Thoracic aorta (tissue), 2 donors: Measurements from ENCODE around the gene CTSK. TPM values are rescaled to one million over a fixed set of nuclear protein-coding genes. Genes with fewer than 3 reads are reported as not detected.
"Not testable (repeated sequence)": the region's sequence is repeated elsewhere in the genome, so short reads cannot be mapped to it uniquely, and the experiment has no call there.

Experiments
- ATAC-seq: fragments of 150-250 bp; one replicate; pipeline ENCODE4 v1.8.0; 2017; ENCODE audit warnings: low read depth; ENCODE audit not compliant: insufficient number of reproducible peaks, low FRiP score
- DNase-seq: peaks from one replicate; pipeline ENCODE4 v3.0.0-alpha.2; 2020; ENCODE audit warnings: low spot score
- H3K27ac ChIP-seq, 2 donors: fragments of 200-600 bp; sonication (generic); 1 replicate in 1 of 2; 2 replicates in 1 of 2; pipeline ENCODE4 v1.5.1; 2016; ENCODE audit warnings: mild to moderate bottlenecking in 2 of 2, moderate library complexity in 2 of 2
- H3K27me3 ChIP-seq: fragments of 200-600 bp; sonication (generic); replicated peaks from 2 replicates; pipeline ENCODE4 v1.6.0; 2016; ENCODE audit warnings: mild to moderate bottlenecking; ENCODE audit not compliant: insufficient read depth
- H3K36me3 ChIP-seq: fragments of 200-600 bp; sonication (generic); one replicate; pipeline ENCODE4 v1.5.1; 2016
- H3K4me1 ChIP-seq, 2 donors: fragments of 200-600 bp; sonication (generic); 1 replicate in 1 of 2; 2 replicates in 1 of 2; pipeline versions ENCODE4 v1.5.1 to v1.6.0; 2016; ENCODE audit warnings: low read depth in 2 of 2, mild to moderate bottlenecking in 1 of 2; ENCODE audit not compliant: control insufficient read depth in 1 of 2
- H3K4me3 ChIP-seq: fragments of 200-600 bp; sonication (generic); 2 replicates; pipeline ENCODE4 v1.5.1; 2016; ENCODE audit warnings: mild to moderate bottlenecking
- H3K9me3 ChIP-seq: fragments of 200-600 bp; sonication (generic); 2 replicates; pipeline ENCODE4 v1.5.1; 2016
- total RNA-seq, 2 donors: library from RNA; depleted of rRNA; stranded (reverse); fragments of >200 nt; gene quantifications; one replicate each; pipeline versions ENCODE4 v1.1.0 to v1.2.3, GENCODE V29; 2016
- TF ChIP-seq, protein P1 (sequence below): fragments of 200-600 bp; sonication (generic); IDR thresholded peaks from one replicate; pipeline ENCODE4 v1.5.1; 2019; ENCODE audit warnings: antibody characterized with exemption

CTSK gene
- total RNA-seq, 2 donors from 2014 or later = 70.7 to 117 TPM

DNA sequence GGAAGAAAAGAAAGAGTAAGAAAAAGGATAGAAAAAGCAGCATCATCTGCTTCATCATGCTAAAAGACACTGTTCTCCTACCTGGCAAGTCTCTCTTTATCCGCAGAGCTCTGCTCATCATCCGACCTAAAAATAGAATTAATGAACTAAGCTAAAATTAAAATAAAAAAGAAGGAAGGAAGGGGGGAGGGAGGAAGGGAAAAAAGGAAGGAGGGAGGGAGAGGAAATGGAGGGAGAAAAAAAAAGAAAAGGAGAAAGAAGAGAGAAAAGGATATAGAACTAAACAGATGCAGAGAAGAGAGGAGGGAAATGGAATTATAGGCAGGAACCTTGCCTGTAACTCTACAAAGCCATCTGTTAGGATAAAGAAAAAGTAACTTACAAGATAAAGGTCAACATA, 34.3 kb upstream of the CTSK start:
- Histone ChIP-seq H3K4me1 (peaks cover 0 to 4% of the 10 kb centered on the region in 2 donors), H3K4me3 (no peak overlapping the region), H3K36me3 (peaks cover 8% of the 10 kb centered on the region), H3K9me3 (no peaks in the 10 kb centered on the region), H3K27me3 (no peaks in the 10 kb centered on the region), H3K27ac (no peak overlapping the region)
- TF ChIP-seq, protein P1, sequence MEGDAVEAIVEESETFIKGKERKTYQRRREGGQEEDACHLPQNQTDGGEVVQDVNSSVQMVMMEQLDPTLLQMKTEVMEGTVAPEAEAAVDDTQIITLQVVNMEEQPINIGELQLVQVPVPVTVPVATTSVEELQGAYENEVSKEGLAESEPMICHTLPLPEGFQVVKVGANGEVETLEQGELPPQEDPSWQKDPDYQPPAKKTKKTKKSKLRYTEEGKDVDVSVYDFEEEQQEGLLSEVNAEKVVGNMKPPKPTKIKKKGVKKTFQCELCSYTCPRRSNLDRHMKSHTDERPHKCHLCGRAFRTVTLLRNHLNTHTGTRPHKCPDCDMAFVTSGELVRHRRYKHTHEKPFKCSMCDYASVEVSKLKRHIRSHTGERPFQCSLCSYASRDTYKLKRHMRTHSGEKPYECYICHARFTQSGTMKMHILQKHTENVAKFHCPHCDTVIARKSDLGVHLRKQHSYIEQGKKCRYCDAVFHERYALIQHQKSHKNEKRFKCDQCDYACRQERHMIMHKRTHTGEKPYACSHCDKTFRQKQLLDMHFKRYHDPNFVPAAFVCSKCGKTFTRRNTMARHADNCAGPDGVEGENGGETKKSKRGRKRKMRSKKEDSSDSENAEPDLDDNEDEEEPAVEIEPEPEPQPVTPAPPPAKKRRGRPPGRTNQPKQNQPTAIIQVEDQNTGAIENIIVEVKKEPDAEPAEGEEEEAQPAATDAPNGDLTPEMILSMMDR = no peak
- ATAC-seq (no peak), DNase-seq (no peak)

- H3K4me1 ChIP-seq = peaks cover 0 to 4% of the 10 kb centered on the region in 2 donors
- TF ChIP-seq, protein P1 = no peak
- ATAC-seq = no peak
- H3K9me3 ChIP-seq = no peaks in the 10 kb centered on the region
- H3K27me3 ChIP-seq = no peaks in the 10 kb centered on the region
- no peak overlapping the region for H3K4me3 ChIP-seq
- no peak for DNase-seq
- no peak overlapping the region for H3K27ac ChIP-seq
- peaks cover 8% of the 10 kb centered on the region for H3K36me3 ChIP-seq
Measured at GRCh38 chr1:150841626-150842025, 33.6 kb upstream of the CTSK start.

GRCh38 chr1:150840850-150841249, 32.8 kb upstream of the CTSK start:
- H3K36me3 ChIP-seq = peaks cover 11% of the 10 kb centered on the region
- DNase-seq, H3K4me3 ChIP-seq, H3K27ac ChIP-seq, H3K9me3 ChIP-seq, H3K4me1 ChIP-seq, H3K27me3 ChIP-seq, ATAC-seq: not testable (repeated sequence)

GRCh38 chr1:150836129-150836773, 28.2 kb upstream of the CTSK start:
- H3K36me3 ChIP-seq = peaks cover 41% of the 10 kb centered on the region
- ATAC-seq (no peak), DNase-seq (no peak)
- H3K4me1 ChIP-seq = no peaks in the 10 kb centered on the region
- H3K4me3 ChIP-seq = no peak overlapping the region
- no peak overlapping the region for H3K27ac ChIP-seq
- no peaks in the 10 kb centered on the region for H3K9me3 ChIP-seq
- no peaks in the 10 kb centered on the region for H3K27me3 ChIP-seq
- TF ChIP-seq, protein P1 = no peak

GRCh38 chr1:150833961-150834360, 25.9 kb upstream of the CTSK start:
- not testable (repeated sequence) for H3K4me1 ChIP-seq, ATAC-seq, H3K27ac ChIP-seq, H3K9me3 ChIP-seq, H3K4me3 ChIP-seq, DNase-seq, H3K27me3 ChIP-seq
- H3K36me3 ChIP-seq = peaks cover 39% of the 10 kb centered on the region

- H3K4me1 ChIP-seq = no peaks in the 10 kb centered on the region
- DNase-seq (no peak), ATAC-seq (no peak)
Measured at GRCh38 chr1:150832597-150832996, 24.5 kb upstream of the CTSK start.

More at GRCh38 chr1:150832597-150832996, 24.5 kb upstream of the CTSK start:
- Histone ChIP-seq H3K27me3 (no peaks in the 10 kb centered on the region), H3K9me3 (no peaks in the 10 kb centered on the region), H3K27ac (no peak overlapping the region), H3K4me3 (no peak overlapping the region), H3K36me3 (peaks cover 45% of the 10 kb centered on the region)
- TF ChIP-seq, protein P1 = no peak
